ENCODE results near the gene TGOLN2.
"Not testable (repeated sequence)": the region's sequence is repeated elsewhere in the genome, so short reads cannot be mapped to it uniquely, and the experiment has no call there.

TGOLN2 gene

GRCh38 chr2:85327822-85328617, at the start of gene TGOLN2:
Gene TGOLN2 (minus strand): TSS chr2:85327989. CDS start chr2:85327962, 27 bp downstream.
- in situ Hi-C loops (cut with MboI; ENCODE audit: low sequenced_read_pairs): no loop called here

- in situ Hi-C loops (cut with MboI; ENCODE audit: low sequenced_read_pairs): no loop called here
These were observed 49.3 kb upstream of the TGOLN2 start for GRCh38 chr2:85377083-85377482.

GRCh38 chr2:85376291-85377065, 48.7 kb upstream of the TGOLN2 start:
- in situ Hi-C loops (cut with MboI; ENCODE audit: low sequenced_read_pairs): no loop called here

GRCh38 chr2:85371045-85371444, 43.3 kb upstream of the TGOLN2 start:
- in situ Hi-C loops (cut with MboI; ENCODE audit: low sequenced_read_pairs): no loop called here

- in situ Hi-C loops (cut with MboI; ENCODE audit: low sequenced_read_pairs): no loop called here
These were observed 41.7 kb upstream of the TGOLN2 start for GRCh38 chr2:85369500-85369899.

GRCh38 chr2:85368921-85369320, 41.1 kb upstream of the TGOLN2 start:
- in situ Hi-C loops (cut with MboI; ENCODE audit: low sequenced_read_pairs): no loop called here

- in situ Hi-C loops (cut with MboI; ENCODE audit: low sequenced_read_pairs): no loop called here
These were observed 39.4 kb upstream of the TGOLN2 start for GRCh38 chr2:85367180-85367579.

GRCh38 chr2:85362653-85363387, 35.0 kb upstream of the TGOLN2 start:
- in situ Hi-C loops (cut with MboI; ENCODE audit: low sequenced_read_pairs): not testable (repeated sequence)

GRCh38 chr2:85357736-85358135, 29.9 kb upstream of the TGOLN2 start:
- in situ Hi-C loops (cut with MboI; ENCODE audit: low sequenced_read_pairs): no loop called here

GRCh38 chr2:85356186-85356585, 28.4 kb upstream of the TGOLN2 start:
- in situ Hi-C loops (cut with MboI; ENCODE audit: low sequenced_read_pairs): no loop called here

- in situ Hi-C loops (cut with MboI; ENCODE audit: low sequenced_read_pairs): no loop called here
These were observed 27.7 kb upstream of the TGOLN2 start for GRCh38 chr2:85355521-85355920.

- in situ Hi-C loops (cut with MboI; ENCODE audit: low sequenced_read_pairs): no loop called here
These were observed 27.3 kb upstream of the TGOLN2 start for GRCh38 chr2:85355073-85355410.

- in situ Hi-C loops (cut with MboI; ENCODE audit: low sequenced_read_pairs): no loop called here
These were observed 26.7 kb upstream of the TGOLN2 start, which contains the start of the genes ELMOD3 and RETSAT for GRCh38 chr2:85354286-85355072. Gene ELMOD3 (plus strand): TSS chr2:85354769. CDS start chr2:85357199, 2,430 bp downstream. Gene RETSAT (minus strand): TSS chr2:85354528. CDS start chr2:85354507, 21 bp downstream.

- in situ Hi-C loops (cut with MboI; ENCODE audit: low sequenced_read_pairs): no loop called here
These were observed 26.1 kb upstream of the TGOLN2 start for GRCh38 chr2:85353876-85354285.

GRCh38 chr2:85347599-85347998, 19.8 kb upstream of the TGOLN2 start:
- in situ Hi-C loops (cut with MboI; ENCODE audit: low sequenced_read_pairs): no loop called here

GRCh38 chr2:85344356-85344954, 16.7 kb upstream of the TGOLN2 start:
- in situ Hi-C loops (cut with MboI; ENCODE audit: low sequenced_read_pairs): no loop called here

- in situ Hi-C loops (cut with MboI; ENCODE audit: low sequenced_read_pairs): not testable (repeated sequence)
These were observed 15.6 kb upstream of the TGOLN2 start for GRCh38 chr2:85343207-85343895.

- in situ Hi-C loops (cut with MboI; ENCODE audit: low sequenced_read_pairs): no loop called here
These were observed 14.4 kb upstream of the TGOLN2 start for GRCh38 chr2:85342156-85342555.

GRCh38 chr2:85341269-85342029, 13.7 kb upstream of the TGOLN2 start:
- in situ Hi-C loops (cut with MboI; ENCODE audit: low sequenced_read_pairs): no loop called here

All from HL-60/S4 treated with phorbol 12-myristate 13-acetate at 8.2 ng/mL for 4 days and 3 days (cell line).